OCI-LY7 (cell line): Measurements from ENCODE around the gene LSM5.
"Not testable (repeated sequence)": the region's sequence is repeated elsewhere in the genome, so short reads cannot be mapped to it uniquely, and the experiment has no call there.

ENCODE experiments used
- CTCF ChIP-seq: fragments of 200-600 bp; sonication (generic); conservative IDR thresholded peaks from 2 replicates; pipeline ENCODE4 v1.5.1; 2014; ENCODE audit warnings: mild to moderate bottlenecking, antibody characterized with exemption, low read length, moderate library complexity, mixed read lengths
- EZH2phosphoT487 ChIP-seq: fragments of 200-600 bp; sonication (generic); IDR thresholded peaks from 2 replicates; pipeline ENCODE4 v1.6.1; 2018; ENCODE audit warnings: low read depth, borderline replicate concordance, mild to moderate bottlenecking, mixed run types, antibody characterized with exemption, low read length, moderate library complexity, mixed read lengths

GRCh38 chr7:32470004-32470403 lies 20.2 kb downstream of the LSM5 start:
- TF ChIP-seq CTCF, EZH2phosphoT487: not testable (repeated sequence)
